Purkinje cell (primary cell): ENCODE measurements around the gene MICAL1. TPM values are rescaled to one million over a fixed set of nuclear protein-coding genes. Genes with fewer than 3 reads are reported as not detected.

Source experiments
- polyA plus RNA-seq: library from polyadenylated mRNA; unstranded; fragments of >200 nt; fragmentation: Nextera tagmentation; gene quantifications from 2 replicates; pipeline ENCODE4 v1.2.1, GENCODE V29; 2014

Gene MICAL1
- polyA plus RNA-seq: 0.23 and 1.7 TPM in 2 replicates

GRCh38 chr6:109455437-109456110 lies at the start of gene MICAL1:
MICAL1 (minus strand) TSS chr6:109455772; CDS start chr6:109454196, 1,576 bp downstream.

GRCh38 chr6:109482905-109483734 lies 27.5 kb upstream of the MICAL1 start, which contains the start of gene ZBTB24:
ZBTB24 (minus strand) TSS chr6:109483219; CDS start chr6:109482026, 1,193 bp downstream.

GRCh38 chr6:109440331-109441068 lies 15.1 kb downstream of the MICAL1 start, which contains the start of the genes PPIL6 and SMPD2:
PPIL6 (minus strand) TSS chr6:109440628; CDS start chr6:109440590, 38 bp downstream.
SMPD2 (plus strand) TSS chr6:109440724; CDS start chr6:109441122, 398 bp downstream.

Other genes starting within 250 kb of the MICAL1 start
- gene CD164, start 73.3 kb downstream of the MICAL1 start, polyA plus RNA-seq: 51.9 and 67.9 TPM in 2 replicates
- gene PPIL6, start 15.1 kb downstream of the MICAL1 start, polyA plus RNA-seq: 16.7 and 18.1 TPM in 2 replicates
- 0.34 and 0.58 TPM in 2 replicates for gene SMPD2, start 15.0 kb downstream of the MICAL1 start, polyA plus RNA-seq
- 1.2 and 2.9 TPM in 2 replicates for gene ZBTB24, start 27.4 kb upstream of the MICAL1 start, polyA plus RNA-seq
- 11.2 and 25.7 TPM in 2 replicates for gene AK9, start 235.4 kb upstream of the MICAL1 start, polyA plus RNA-seq
- 35.2 and 40.5 TPM in 2 replicates for gene FIG4, start 235.5 kb upstream of the MICAL1 start, polyA plus RNA-seq